GM19468 (cell line): ENCODE measurements around the gene FLYWCH2.
"Not testable (repeated sequence)": the region's sequence is repeated elsewhere in the genome, so short reads cannot be mapped to it uniquely, and the experiment has no call there.

ENCODE experiments used
- ATAC-seq: cut with Tn5 transposase; IDR thresholded peaks from one replicate; pipeline ENCODE4 v1.9.1; 2021; ENCODE audit warnings: mild to moderate bottlenecking, moderate library complexity, moderate number of reproducible peaks; ENCODE audit not compliant: unreplicated experiment; ENCODE audit errors: extremely low read depth

FLYWCH2 gene

GRCh38 chr16:2931231-2931914 is 48.4 kb downstream of the FLYWCH2 start:
- ATAC-seq = not testable (repeated sequence)

- ATAC-seq = no peak
These were observed 50.1 kb downstream of the FLYWCH2 start for GRCh38 chr16:2933136-2933535.

- ATAC-seq = no peak
These were observed 50.7 kb downstream of the FLYWCH2 start for GRCh38 chr16:2933701-2934100.

GRCh38 chr16:2934450-2934849 is 51.4 kb downstream of the FLYWCH2 start:
- no peak for ATAC-seq

- ATAC-seq = no peak
These were observed 53.5 kb downstream of the FLYWCH2 start for GRCh38 chr16:2936436-2937011.

- ATAC-seq = no peak
These were observed 54.2 kb downstream of the FLYWCH2 start for GRCh38 chr16:2937170-2937569.

GRCh38 chr16:2938206-2938605 is 55.2 kb downstream of the FLYWCH2 start:
- no peak for ATAC-seq

GRCh38 chr16:2939968-2940367 is 57.0 kb downstream of the FLYWCH2 start:
- ATAC-seq = no peak

- ATAC-seq = no peak
These were observed 59.0 kb downstream of the FLYWCH2 start for GRCh38 chr16:2942045-2942444.

GRCh38 chr16:2943716-2944115 is 60.7 kb downstream of the FLYWCH2 start:
- ATAC-seq = not testable (repeated sequence)

GRCh38 chr16:2946649-2947048 is 63.6 kb downstream of the FLYWCH2 start:
- no peak for ATAC-seq
